ENCODE data around the gene KLHL26.

- TF ChIP-seq POLR2A (IDR thresholded peaks at IDR 0.05) (no peak), CTCF (IDR thresholded peaks at IDR 0.05) (no peak)
Measured at GRCh38 chr19:18650468-18651041, 13.7 kb downstream of the KLHL26 start.
